IMR-90 (cell line): ENCODE measurements around the gene KLF13. TPM values are rescaled to one million over a fixed set of nuclear protein-coding genes. Genes with fewer than 3 reads are reported as not detected.

ENCODE experiments used
- ATAC-seq: fragments of 200-7000 bp; cut with Tn5 transposase; 2 replicates; pipeline ENCODE4 v1.9.1; 2020; ENCODE audit warnings: low read depth, mild to moderate bottlenecking, moderate library complexity
- BruUV-seq: library from RNA; stranded (reverse); fragments of 400-500 nt; replicated peaks from 2 replicates; lab custom pipeline; 2021; lab: Mats Ljungman, UMichigan
- CTCF ChIA-PET: fragments of 300-600 bp; formaldehyde crosslinking; extraction: SDS; loops from one replicate; lab custom pipeline; 2021; ENCODE audit warnings: antibody characterized with exemption; lab: Yijun Ruan, JAX
- POLR2A ChIA-PET: fragments of 300-600 bp; sonication (Branson Sonifier 250); formaldehyde crosslinking; loops from one replicate; lab custom pipeline; 2022; ENCODE audit warnings: antibody characterized with exemption; ENCODE audit not compliant: unreplicated experiment; lab: Charles Lee
- DNase-seq: peaks from one replicate; pipeline ENCODE4 v3.0.0; 2013
- H2AFZ ChIP-seq: replicated peaks from 2 replicates; pipeline ENCODE3; 2013; ENCODE audit warnings: low read length, mild to moderate bottlenecking; ENCODE audit not compliant: poor library complexity
- H2AK5ac ChIP-seq: 2 replicates; pipeline ENCODE4 v1.6.1; 2013; ENCODE audit warnings: low read depth, low read length, inconsistent platforms
- H2AK9ac ChIP-seq: replicated peaks from 2 replicates; pipeline ENCODE3; 2013; ENCODE audit warnings: mild to moderate bottlenecking, low read depth, low read length, moderate library complexity; ENCODE audit not compliant: poor library complexity
- H2BK120ac ChIP-seq: 2 replicates; pipeline ENCODE4 v1.6.1; 2013; ENCODE audit warnings: low read depth, low read length, inconsistent platforms
- H2BK15ac ChIP-seq: 3 replicates; pipeline ENCODE4 v1.6.1; 2013; ENCODE audit warnings: low read depth, low read length, inconsistent platforms
- H2BK20ac ChIP-seq: 2 replicates; pipeline ENCODE4 v1.6.1; 2013; ENCODE audit warnings: low read depth, mild to moderate bottlenecking, inconsistent platforms, low read length, moderate library complexity
- H2BK5ac ChIP-seq: 2 replicates; pipeline ENCODE4 v1.6.1; 2013; ENCODE audit warnings: mild to moderate bottlenecking, low read depth, low read length, inconsistent platforms; ENCODE audit not compliant: poor library complexity, severe bottlenecking
- H3K14ac ChIP-seq: replicated peaks from 2 replicates; pipeline ENCODE4 v1.6.1; 2013; ENCODE audit warnings: low read depth, low read length, inconsistent platforms
- H3K18ac ChIP-seq: 2 replicates; pipeline ENCODE4 v1.6.1; 2013; ENCODE audit warnings: low read depth, low read length, control low read depth
- H3K23ac ChIP-seq: 2 replicates; pipeline ENCODE4 v1.6.1; 2013; ENCODE audit warnings: low read depth, low read length, inconsistent platforms
- H3K27ac ChIP-seq: 2 replicates; pipeline ENCODE4 v1.5.1; 2013; ENCODE audit warnings: mild to moderate bottlenecking, control low read depth, low read length; ENCODE audit not compliant: insufficient read depth
- H3K27me3 ChIP-seq: 2 replicates; pipeline ENCODE4 v1.6.1; 2013; ENCODE audit warnings: low read length; ENCODE audit not compliant: control insufficient read depth, insufficient read depth
- H3K36me3 ChIP-seq: 2 replicates; pipeline ENCODE4 v1.6.1; 2013; ENCODE audit warnings: low read length, mixed read lengths; ENCODE audit not compliant: control insufficient read depth, insufficient read depth
- H3K4ac ChIP-seq: 2 replicates; pipeline ENCODE4 v1.6.1; 2013; ENCODE audit warnings: low read depth, low read length, inconsistent platforms
- H3K4me1 ChIP-seq: 2 replicates; pipeline ENCODE4 v1.6.1; 2013; ENCODE audit warnings: low read length, mixed read lengths; ENCODE audit not compliant: control insufficient read depth, insufficient read depth
- H3K4me2 ChIP-seq: 2 replicates; pipeline ENCODE4 v1.6.1; 2013; ENCODE audit warnings: low read depth, mild to moderate bottlenecking, control low read depth, low read length, moderate library complexity
- H3K4me3 ChIP-seq: 2 replicates; pipeline ENCODE4 v1.5.1; 2013; ENCODE audit warnings: low read depth, mild to moderate bottlenecking, control low read depth, low read length, moderate library complexity; ENCODE audit not compliant: insufficient read depth
- H3K56ac ChIP-seq: 2 replicates; pipeline ENCODE4 v1.6.1; 2013; ENCODE audit warnings: low read length, inconsistent platforms; ENCODE audit not compliant: insufficient read depth; ENCODE audit errors: extremely low read depth
- H3K79me1 ChIP-seq, 2 experiments: 2 replicates each; pipeline ENCODE4 v1.6.1; 2013; ENCODE audit warnings: low read length in 2 of 2, inconsistent platforms in 1 of 2, low read depth in 1 of 2
- H3K9ac ChIP-seq: 2 replicates; pipeline ENCODE4 v1.6.1; 2013; ENCODE audit warnings: low read depth, low read length, control low read depth
- H3K9me1 ChIP-seq: 2 replicates; pipeline ENCODE4 v1.6.1; 2013; ENCODE audit warnings: low read length, inconsistent platforms; ENCODE audit not compliant: insufficient read depth
- H3K9me3 ChIP-seq: 2 replicates; pipeline ENCODE4 v1.6.1; 2013; ENCODE audit warnings: low read length; ENCODE audit not compliant: control insufficient read depth, insufficient read depth
- H4K20me1 ChIP-seq: 2 replicates; pipeline ENCODE4 v1.6.1; 2013; ENCODE audit warnings: low read length, inconsistent platforms; ENCODE audit not compliant: insufficient read depth
- H4K5ac ChIP-seq: 2 replicates; pipeline ENCODE4 v1.6.1; 2013; ENCODE audit warnings: mild to moderate bottlenecking, low read depth, low read length, control low read depth
- H4K8ac ChIP-seq, 2 experiments: 2 replicates each; pipeline ENCODE4 v1.6.1; 2013; ENCODE audit warnings: low read depth in 2 of 2, low read length in 2 of 2, control low read depth in 1 of 2, inconsistent platforms in 1 of 2
- H4K91ac ChIP-seq: 2 replicates; pipeline ENCODE4 v1.6.1; 2013; ENCODE audit warnings: low read depth, low read length, inconsistent platforms; ENCODE audit not compliant: insufficient read depth
- BHLHE40 ChIP-seq: fragments of 150-350 bp; IDR thresholded peaks from 2 replicates; pipeline ENCODE4 v1.6.1; 2016; ENCODE audit warnings: mild to moderate bottlenecking, low read depth, low read length
- CEBPB ChIP-seq: IDR thresholded peaks from 2 replicates; pipeline ENCODE4 v1.6.1; 2012; ENCODE audit warnings: low read depth, low read length, improper control_type of control experiment
- CHD1 ChIP-seq: IDR thresholded peaks from 2 replicates; pipeline ENCODE4 v1.6.1; 2012; ENCODE audit warnings: low read depth, low read length, improper control_type of control experiment
- ELK1 ChIP-seq: fragments of 150-350 bp; IDR thresholded peaks from 2 replicates; pipeline ENCODE4 v1.6.1; 2016; ENCODE audit warnings: low read depth, mild to moderate bottlenecking, low read length, moderate library complexity, borderline replicate concordance
- FOS ChIP-seq: fragments of 150-350 bp; IDR thresholded peaks from 2 replicates; pipeline ENCODE4 v1.6.1; 2016; ENCODE audit warnings: low read depth, low read length
- MAFK ChIP-seq: IDR thresholded peaks from 2 replicates; pipeline ENCODE4 v1.6.1; 2012; ENCODE audit warnings: low read depth, low read length, improper control_type of control experiment
- MAZ ChIP-seq: IDR thresholded peaks from 2 replicates; pipeline ENCODE4 v1.6.1; 2012; ENCODE audit warnings: low read depth, mild to moderate bottlenecking, low read length, improper control_type of control experiment, moderate library complexity, borderline replicate concordance
- MXI1 ChIP-seq: IDR thresholded peaks from 2 replicates; pipeline ENCODE4 v1.6.1; 2012; ENCODE audit warnings: low read depth, mild to moderate bottlenecking, low read length, moderate library complexity, borderline replicate concordance
- NFE2L2 ChIP-seq: fragments of 150-350 bp; IDR thresholded peaks from 2 replicates; pipeline ENCODE4 v1.6.1; 2016; ENCODE audit warnings: low read depth, mild to moderate bottlenecking, low read length
- POLR2A ChIP-seq: IDR thresholded peaks from 2 replicates; pipeline ENCODE4 v1.6.1; 2012; ENCODE audit warnings: mild to moderate bottlenecking, low read depth, low read length
- RAD21 ChIP-seq: IDR thresholded peaks from 2 replicates; pipeline ENCODE4 v1.6.1; 2012; ENCODE audit warnings: low read length, improper control_type of control experiment
- RCOR1 ChIP-seq: IDR thresholded peaks from 2 replicates; pipeline ENCODE4 v1.6.1; 2012; ENCODE audit warnings: mild to moderate bottlenecking, low read length, improper control_type of control experiment; ENCODE audit not compliant: insufficient replicate concordance
- RFX5 ChIP-seq: IDR thresholded peaks from 2 replicates; pipeline ENCODE4 v1.8.0; 2012; ENCODE audit warnings: low read depth, mild to moderate bottlenecking, low read length, moderate library complexity
- SMC3 ChIP-seq: fragments of 150-350 bp; IDR thresholded peaks from 2 replicates; pipeline ENCODE4 v1.6.1; 2016; ENCODE audit warnings: low read depth, mild to moderate bottlenecking, antibody characterized with exemption, low read length, moderate library complexity
- WGBS, 2 experiments: methylation state at CpG; one replicate each; pipeline versions ENCODE4 v1.1.5 to v1.1.7; 2013; ENCODE audit warnings: missing lambda C conversion rate in 2 of 2; ENCODE audit not compliant: insufficient read length in 1 of 2; ENCODE audit errors: extremely low coverage in 2 of 2; 5-methylcytosine and 5-hydroxymethylcytosine counted together
- dilution Hi-C: fragments of 300-500 bp; cut with HindIII; formaldehyde crosslinking; loops from one replicate; pipeline ENCODE4 v1.14.3; 2018; ENCODE audit warnings: low sequenced_read_pairs; ENCODE audit not compliant: unreplicated experiment
- in situ Hi-C: fragments of 300-500 bp; cut with MboI; formaldehyde crosslinking; loops from 3 replicates; pipeline ENCODE4 v1.14.3; 2019; ENCODE audit warnings: low sequenced_read_pairs, inconsistent platforms, mixed read lengths
- intact Hi-C: fragments of 100-400 bp; cut with micrococcal nuclease; formaldehyde crosslinking; loops from 2 replicates; pipeline ENCODE4 v1.10.0; 2022
- polyA plus RNA-seq, 3 experiments: library from polyadenylated mRNA; depleted of rRNA; stranded (reverse); fragments of >200 nt; gene quantifications; 2 replicates each; pipeline ENCODE4 v1.2.3, GENCODE V29; 2012; ENCODE audit warnings: low replicate concordance in 1 of 3
- total RNA-seq: library from RNA; depleted of rRNA; stranded (reverse); fragments of >200 nt; gene quantifications from 2 replicates; pipeline ENCODE4 v1.2.3, GENCODE V29; 2012
- TF ChIP-seq, protein P1 (sequence below): fragments of 150-350 bp; IDR thresholded peaks from 2 replicates; pipeline ENCODE4 v1.6.1; 2017; ENCODE audit warnings: mild to moderate bottlenecking, antibody characterized with exemption, low read length, low read depth
- TF ChIP-seq, protein P2 (sequence below): conservative IDR thresholded peaks from 2 replicates; pipeline ENCODE4 v1.5.1; 2012; ENCODE audit warnings: mild to moderate bottlenecking, low read depth, low read length, improper control_type of control experiment

The KLF13 gene
- total and polyA plus RNA-seq, 2 of the 4 experiments (the other 2 are of a cell fraction): 9.5 to 10.6 TPM

- TF ChIP-seq ELK1 (no peak), POLR2A (no peak), CHD1 (no peak), BHLHE40 (no peak), RFX5 (no peak), NFE2L2 (no peak), CEBPB (no peak), SMC3 (no peak), FOS (no peak), RCOR1 (no peak), MXI1 (no peak), MAZ (no peak), MAFK (no peak), RAD21 (no peak)
- TF ChIP-seq, protein P1, sequence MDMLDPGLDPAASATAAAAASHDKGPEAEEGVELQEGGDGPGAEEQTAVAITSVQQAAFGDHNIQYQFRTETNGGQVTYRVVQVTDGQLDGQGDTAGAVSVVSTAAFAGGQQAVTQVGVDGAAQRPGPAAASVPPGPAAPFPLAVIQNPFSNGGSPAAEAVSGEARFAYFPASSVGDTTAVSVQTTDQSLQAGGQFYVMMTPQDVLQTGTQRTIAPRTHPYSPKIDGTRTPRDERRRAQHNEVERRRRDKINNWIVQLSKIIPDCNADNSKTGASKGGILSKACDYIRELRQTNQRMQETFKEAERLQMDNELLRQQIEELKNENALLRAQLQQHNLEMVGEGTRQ: no peak
- TF ChIP-seq, protein P2, sequence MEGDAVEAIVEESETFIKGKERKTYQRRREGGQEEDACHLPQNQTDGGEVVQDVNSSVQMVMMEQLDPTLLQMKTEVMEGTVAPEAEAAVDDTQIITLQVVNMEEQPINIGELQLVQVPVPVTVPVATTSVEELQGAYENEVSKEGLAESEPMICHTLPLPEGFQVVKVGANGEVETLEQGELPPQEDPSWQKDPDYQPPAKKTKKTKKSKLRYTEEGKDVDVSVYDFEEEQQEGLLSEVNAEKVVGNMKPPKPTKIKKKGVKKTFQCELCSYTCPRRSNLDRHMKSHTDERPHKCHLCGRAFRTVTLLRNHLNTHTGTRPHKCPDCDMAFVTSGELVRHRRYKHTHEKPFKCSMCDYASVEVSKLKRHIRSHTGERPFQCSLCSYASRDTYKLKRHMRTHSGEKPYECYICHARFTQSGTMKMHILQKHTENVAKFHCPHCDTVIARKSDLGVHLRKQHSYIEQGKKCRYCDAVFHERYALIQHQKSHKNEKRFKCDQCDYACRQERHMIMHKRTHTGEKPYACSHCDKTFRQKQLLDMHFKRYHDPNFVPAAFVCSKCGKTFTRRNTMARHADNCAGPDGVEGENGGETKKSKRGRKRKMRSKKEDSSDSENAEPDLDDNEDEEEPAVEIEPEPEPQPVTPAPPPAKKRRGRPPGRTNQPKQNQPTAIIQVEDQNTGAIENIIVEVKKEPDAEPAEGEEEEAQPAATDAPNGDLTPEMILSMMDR: no peak
- peaks cover 7% of the 10 kb centered on the region for H3K4me1 ChIP-seq
- H3K4me2 ChIP-seq: no peak overlapping the region; the same call in 1 of the 2 replicates
- H2BK5ac ChIP-seq: no peak overlapping the region
- peaks cover 23 to 66% of the 10 kb centered on the region in 2 experiments for H3K79me1 ChIP-seq
- ChIA-PET CTCF (interaction anchor here (1.1 kb wide), 1 partner anchor 1352 kb away, joined by 3 read pairs; no protein-coding TSS in a partner anchor), POLR2A (no interaction called here)
- H4K5ac ChIP-seq: no peak overlapping the region
- H3K27me3 ChIP-seq: no peaks in the 10 kb centered on the region
- no peak overlapping the region for H4K91ac ChIP-seq
- H2AFZ ChIP-seq: peak overlapping the region; percentile 48
- no peaks in the 10 kb centered on the region for H3K9me3 ChIP-seq
- H2BK120ac ChIP-seq: no peak overlapping the region
- no peak overlapping the region for H3K14ac ChIP-seq
- peaks cover 18% of the 10 kb centered on the region for H3K9me1 ChIP-seq
- in situ Hi-C loops (loop anchor here (10.0 kb wide), 1 partner anchor 155 kb away; no protein-coding TSS in a partner anchor), intact Hi-C loops (loop anchor here (5.0 to 10.0 kb wide), 4 partner anchors 112 to 427 kb away; partner anchors contain the start of genes FAN1 and MTMR10), dilution Hi-C loops (no loop called here)
- WGBS, 2 experiments: 83% methylated on average over 7 of the region's 15 CpGs; no CpG with 5 or more reads in 1 of the 2 experiments
- no peak overlapping the region for H3K27ac ChIP-seq
- no peak overlapping the region for H3K18ac ChIP-seq
- H2BK20ac ChIP-seq: no peak overlapping the region
- no peak overlapping the region for H2AK9ac ChIP-seq
- no peak overlapping the region for H2BK15ac ChIP-seq
- peaks cover 55% of the 10 kb centered on the region for H4K20me1 ChIP-seq
- ATAC-seq (no peak), DNase-seq (no peak)
- no peak overlapping the region for H3K56ac ChIP-seq
- no peaks in the 10 kb centered on the region for H3K36me3 ChIP-seq
- no peak overlapping the region for H2AK5ac ChIP-seq
- no peak overlapping the region for H3K4ac ChIP-seq
- H3K23ac ChIP-seq: peak overlapping the region; percentile 20; the same call in 1 of the 2 replicates
- no peak overlapping the region for H4K8ac ChIP-seq
- BruUV-seq: no TSS peak
- H3K9ac ChIP-seq: no peak overlapping the region
- H3K4me3 ChIP-seq: no peak overlapping the region
Observed at GRCh38 chr15:31329640-31330010, 3.0 kb downstream of the KLF13 start.
